GM23338 (cell line): ENCODE results near the gene PLCD4. TPM values are rescaled to one million over a fixed set of nuclear protein-coding genes. Genes with fewer than 3 reads are reported as not detected.
A peak's percentile ranks its signal among the peaks of the same experiment; 100 is the strongest.

ENCODE experiments used
- ATAC-seq: fragments of 200-7000 bp; cut with Tn5 transposase; 3 replicates; pipeline ENCODE4 v1.9.1; 2020
- DNase-seq: peaks from one replicate; pipeline ENCODE4 v3.0.0-alpha.2; 2015; ENCODE audit warnings: low spot score
- H2AFZ ChIP-seq: fragments of 200-600 bp; sonication (generic); 2 replicates; pipeline ENCODE4 v1.8.0; 2016; ENCODE audit warnings: antibody characterized with exemption, mild to moderate bottlenecking, moderate library complexity
- H3F3A ChIP-seq: fragments of 200-600 bp; sonication (generic); replicated peaks from 2 replicates; pipeline ENCODE4 v1.8.0; 2017; ENCODE audit warnings: antibody characterized with exemption, mixed run types, low read depth
- H3K27ac ChIP-seq: fragments of 200-600 bp; sonication (generic); 2 replicates; pipeline ENCODE4 v1.6.1; 2016; ENCODE audit warnings: low read depth
- H3K27me3 ChIP-seq: fragments of 200-600 bp; sonication (generic); 2 replicates; pipeline ENCODE4 v1.8.0; 2016; ENCODE audit warnings: mild to moderate bottlenecking, mixed run types, moderate library complexity; ENCODE audit not compliant: insufficient read depth
- H3K36me3 ChIP-seq: fragments of 200-600 bp; sonication (generic); 2 replicates; pipeline ENCODE4 v1.8.0; 2016; ENCODE audit warnings: mild to moderate bottlenecking; ENCODE audit not compliant: insufficient read depth
- H3K4me1 ChIP-seq: fragments of 200-600 bp; sonication (generic); 2 replicates; pipeline ENCODE4 v1.8.0; 2016; ENCODE audit warnings: mild to moderate bottlenecking, moderate library complexity; ENCODE audit not compliant: insufficient read depth
- H3K4me2 ChIP-seq: fragments of 200-600 bp; sonication (generic); 2 replicates; pipeline ENCODE4 v1.7.1; 2017; ENCODE audit warnings: mixed run types
- H3K4me3 ChIP-seq: fragments of 200-600 bp; sonication (generic); 2 replicates; pipeline ENCODE4 v1.6.1; 2016; ENCODE audit warnings: mixed run types
- H3K79me2 ChIP-seq: fragments of 200-600 bp; sonication (generic); replicated peaks from 2 replicates; pipeline ENCODE4 v1.8.0; 2017; ENCODE audit warnings: mild to moderate bottlenecking; ENCODE audit not compliant: insufficient read depth
- H3K9me2 ChIP-seq: fragments of 200-600 bp; sonication (generic); 2 replicates; pipeline ENCODE4 v1.8.0; 2017; ENCODE audit not compliant: insufficient read depth
- H4K20me1 ChIP-seq: fragments of 200-600 bp; sonication (generic); replicated peaks from 2 replicates; pipeline ENCODE4 v1.8.0; 2017; ENCODE audit warnings: mild to moderate bottlenecking; ENCODE audit not compliant: insufficient read depth
- H3K27ac Mint-ChIP-seq: 2 replicates; pipeline ENCODE4 v1.8.0; 2020; ENCODE audit warnings: inconsistent platforms, mild to moderate bottlenecking, moderate library complexity, mixed read lengths
- H3K27me3 Mint-ChIP-seq: 3 replicates; pipeline ENCODE4 v1.8.0; 2022; ENCODE audit warnings: low read depth, mild to moderate bottlenecking, moderate library complexity, mixed read lengths, inconsistent platforms; ENCODE audit not compliant: insufficient read depth, poor library complexity
- H3K36me3 Mint-ChIP-seq: 3 replicates; pipeline ENCODE4 v1.8.0; 2021; ENCODE audit warnings: low read depth, mild to moderate bottlenecking, inconsistent platforms, moderate library complexity, mixed read lengths
- H3K4me1 Mint-ChIP-seq: 3 replicates; pipeline ENCODE4 v1.8.0; 2020; ENCODE audit warnings: mild to moderate bottlenecking, inconsistent platforms, mixed read lengths
- H3K4me3 Mint-ChIP-seq: 3 replicates; pipeline ENCODE4 v1.8.0; 2021; ENCODE audit warnings: moderate library complexity, mild to moderate bottlenecking, inconsistent platforms, mixed read lengths
- H3K9me3 Mint-ChIP-seq: 3 replicates; pipeline ENCODE4 v1.8.0; 2020; ENCODE audit warnings: moderate library complexity, mild to moderate bottlenecking, inconsistent platforms, mixed read lengths
- ETS1 ChIP-seq: IDR thresholded peaks from 2 replicates; pipeline ENCODE4 v1.6.1; 2016; ENCODE audit warnings: antibody characterized with exemption
- EZH2phosphoT487 ChIP-seq: fragments of 200-600 bp; sonication (generic); IDR thresholded peaks from one replicate; pipeline ENCODE4 v1.8.1; 2018; ENCODE audit warnings: antibody characterized with exemption; ENCODE audit not compliant: unreplicated experiment
- JUNB ChIP-seq: IDR thresholded peaks from one replicate; pipeline ENCODE4 v1.6.1; 2016; ENCODE audit warnings: antibody characterized with exemption; ENCODE audit not compliant: unreplicated experiment
- NANOG ChIP-seq: IDR thresholded peaks from 2 replicates; pipeline ENCODE4 v1.6.1; 2016; ENCODE audit warnings: antibody characterized with exemption, borderline replicate concordance
- POLR2AphosphoS5 ChIP-seq: IDR thresholded peaks from 2 replicates; pipeline ENCODE4 v1.6.1; 2016; ENCODE audit warnings: antibody characterized with exemption, low read depth
- STAT1 ChIP-seq: IDR thresholded peaks from one replicate; pipeline ENCODE4 v1.6.1; 2016; ENCODE audit warnings: antibody characterized with exemption; ENCODE audit not compliant: unreplicated experiment
- polyA plus RNA-seq: library from polyadenylated mRNA; unstranded; fragments of >200 nt; fragmentation: Nextera tagmentation; extraction: Ambion mirVana; gene quantifications from 2 replicates; pipeline ENCODE4 v1.2.1, GENCODE V29; 2016
- total RNA-seq: library from RNA; depleted of rRNA; stranded (reverse); fragments of >200 nt; shearing (Covaris generic); gene quantifications from 2 replicates; pipeline ENCODE4 v1.2.3, GENCODE V29; 2014
- TF ChIP-seq, protein P1 (sequence below): IDR thresholded peaks from one replicate; pipeline ENCODE4 v1.6.1; 2018; ENCODE audit warnings: antibody characterized with exemption; ENCODE audit not compliant: unreplicated experiment
- TF ChIP-seq, protein P2 (sequence below): fragments of 250-450 bp; sonication (Bioruptor Pico); IDR thresholded peaks from 2 replicates; pipeline ENCODE4 v1.5.0; 2020; ENCODE audit warnings: mild to moderate bottlenecking, moderate library complexity
- TF ChIP-seq, protein P3 (sequence below), 2 experiments: fragments of 200-600 bp in 1 of 2; sonication (generic) in 1 of 2; conservative IDR thresholded peaks; 2 replicates each; pipeline versions ENCODE4 v1.5.1 to v1.6.1; 2016 to 2017; ENCODE audit warnings: antibody characterized with exemption in 2 of 2, low read depth in 2 of 2, mild to moderate bottlenecking in 2 of 2, moderate library complexity in 1 of 2

The PLCD4 gene
- total and polyA plus RNA-seq, 2 experiments from 2014 or later: 0.80 to 1.3 TPM

DNA sequence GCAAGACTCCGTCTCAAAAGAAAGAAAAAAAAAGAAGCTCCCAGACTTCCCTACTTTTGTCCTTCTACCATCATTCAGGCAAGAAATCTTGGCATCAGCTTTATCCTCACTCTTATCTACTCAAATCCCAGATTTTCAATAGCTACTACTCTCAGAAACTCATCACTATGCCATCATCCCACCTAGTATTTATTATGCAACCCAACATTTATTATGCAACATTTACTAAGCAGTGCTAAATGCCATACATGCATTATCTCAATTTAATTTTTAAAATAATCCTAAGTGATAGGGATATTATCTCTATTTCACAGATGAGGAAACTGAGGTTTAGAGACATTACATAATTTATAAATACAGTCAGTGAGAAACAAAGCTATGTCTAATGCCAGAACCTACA, 43.6 kb upstream of the PLCD4 start:
- no peak for ATAC-seq
- Mint-ChIP-seq H3K4me3 (no peak overlapping the region), H3K9me3 (no peaks in the 10 kb centered on the region; the same call in 2 of the 3 replicates), H3K27me3 (peaks cover 8% of the 10 kb centered on the region), H3K36me3 (peaks cover 45% of the 10 kb centered on the region), H3K4me1 (peaks cover 16% of the 10 kb centered on the region), H3K27ac (no peak overlapping the region)
- Histone ChIP-seq H3K27ac (no peak overlapping the region), H4K20me1 (peaks cover 25% of the 10 kb centered on the region), H3K4me3 (no peak overlapping the region), H3K4me1 (peaks cover 9% of the 10 kb centered on the region), H3K27me3 (no peaks in the 10 kb centered on the region), H3F3A (no peaks in the 10 kb centered on the region; the same call in 1 of the 2 replicates), H3K4me2 (no peak overlapping the region), H3K36me3 (peaks cover 17% of the 10 kb centered on the region; the same call in 1 of the 2 replicates), H3K79me2 (peaks cover 68% of the 10 kb centered on the region), H2AFZ (no peak overlapping the region), H3K9me2 (no peaks in the 10 kb centered on the region)
- no peak for TF ChIP-seq POLR2AphosphoS5
- TF ChIP-seq, protein P1, sequence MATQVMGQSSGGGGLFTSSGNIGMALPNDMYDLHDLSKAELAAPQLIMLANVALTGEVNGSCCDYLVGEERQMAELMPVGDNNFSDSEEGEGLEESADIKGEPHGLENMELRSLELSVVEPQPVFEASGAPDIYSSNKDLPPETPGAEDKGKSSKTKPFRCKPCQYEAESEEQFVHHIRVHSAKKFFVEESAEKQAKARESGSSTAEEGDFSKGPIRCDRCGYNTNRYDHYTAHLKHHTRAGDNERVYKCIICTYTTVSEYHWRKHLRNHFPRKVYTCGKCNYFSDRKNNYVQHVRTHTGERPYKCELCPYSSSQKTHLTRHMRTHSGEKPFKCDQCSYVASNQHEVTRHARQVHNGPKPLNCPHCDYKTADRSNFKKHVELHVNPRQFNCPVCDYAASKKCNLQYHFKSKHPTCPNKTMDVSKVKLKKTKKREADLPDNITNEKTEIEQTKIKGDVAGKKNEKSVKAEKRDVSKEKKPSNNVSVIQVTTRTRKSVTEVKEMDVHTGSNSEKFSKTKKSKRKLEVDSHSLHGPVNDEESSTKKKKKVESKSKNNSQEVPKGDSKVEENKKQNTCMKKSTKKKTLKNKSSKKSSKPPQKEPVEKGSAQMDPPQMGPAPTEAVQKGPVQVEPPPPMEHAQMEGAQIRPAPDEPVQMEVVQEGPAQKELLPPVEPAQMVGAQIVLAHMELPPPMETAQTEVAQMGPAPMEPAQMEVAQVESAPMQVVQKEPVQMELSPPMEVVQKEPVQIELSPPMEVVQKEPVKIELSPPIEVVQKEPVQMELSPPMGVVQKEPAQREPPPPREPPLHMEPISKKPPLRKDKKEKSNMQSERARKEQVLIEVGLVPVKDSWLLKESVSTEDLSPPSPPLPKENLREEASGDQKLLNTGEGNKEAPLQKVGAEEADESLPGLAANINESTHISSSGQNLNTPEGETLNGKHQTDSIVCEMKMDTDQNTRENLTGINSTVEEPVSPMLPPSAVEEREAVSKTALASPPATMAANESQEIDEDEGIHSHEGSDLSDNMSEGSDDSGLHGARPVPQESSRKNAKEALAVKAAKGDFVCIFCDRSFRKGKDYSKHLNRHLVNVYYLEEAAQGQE: no peak
- TF ChIP-seq EZH2phosphoT487: no peak
- no peak for DNase-seq

DNA sequence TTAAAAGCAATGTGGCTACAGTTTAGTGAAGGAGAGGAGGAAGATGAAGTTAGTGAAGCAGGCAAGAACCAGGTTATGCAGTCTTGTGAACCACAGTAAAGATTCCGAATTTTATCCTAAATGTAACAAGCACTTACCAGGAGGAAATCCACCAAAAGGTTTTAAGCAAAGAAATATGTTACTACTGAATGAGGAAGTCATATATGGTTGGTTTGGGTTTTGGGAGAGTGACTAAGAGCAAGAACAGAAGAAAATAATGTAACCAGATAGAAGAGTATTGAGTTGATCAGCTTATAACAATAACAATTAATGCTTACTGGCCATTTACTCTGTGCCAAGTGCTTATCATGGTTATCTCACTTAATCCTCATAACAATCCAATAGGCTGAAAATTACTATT, 41.4 kb upstream of the PLCD4 start:
- H3K36me3 Mint-ChIP-seq: peaks cover 37% of the 10 kb centered on the region
- Histone ChIP-seq H3K4me3 (peak overlapping the region; percentile 76; the same call in 1 of the 2 replicates), H3K36me3 (no peaks in the 10 kb centered on the region), H3K9me2 (no peaks in the 10 kb centered on the region), H3K27me3 (no peaks in the 10 kb centered on the region), H2AFZ (no peak overlapping the region), H3K4me1 (peaks cover 21% of the 10 kb centered on the region), H3K27ac (no peak overlapping the region), H4K20me1 (peaks cover 32% of the 10 kb centered on the region), H3K79me2 (peaks cover 79% of the 10 kb centered on the region), H3F3A (no peaks in the 10 kb centered on the region; the same call in 1 of the 2 replicates), H3K4me2 (no peak overlapping the region; the same call in 1 of the 2 replicates)
- no peak overlapping the region for H3K27ac Mint-ChIP-seq
- ATAC-seq: no peak
- DNase-seq: no peak
- peaks cover 10% of the 10 kb centered on the region for H3K27me3 Mint-ChIP-seq
- no peaks in the 10 kb centered on the region; the same call in 2 of the 3 replicates for H3K9me3 Mint-ChIP-seq
- peaks cover 28% of the 10 kb centered on the region for H3K4me1 Mint-ChIP-seq
- H3K4me3 Mint-ChIP-seq: peak overlapping the region; percentile 95
- TF ChIP-seq, protein P2, sequence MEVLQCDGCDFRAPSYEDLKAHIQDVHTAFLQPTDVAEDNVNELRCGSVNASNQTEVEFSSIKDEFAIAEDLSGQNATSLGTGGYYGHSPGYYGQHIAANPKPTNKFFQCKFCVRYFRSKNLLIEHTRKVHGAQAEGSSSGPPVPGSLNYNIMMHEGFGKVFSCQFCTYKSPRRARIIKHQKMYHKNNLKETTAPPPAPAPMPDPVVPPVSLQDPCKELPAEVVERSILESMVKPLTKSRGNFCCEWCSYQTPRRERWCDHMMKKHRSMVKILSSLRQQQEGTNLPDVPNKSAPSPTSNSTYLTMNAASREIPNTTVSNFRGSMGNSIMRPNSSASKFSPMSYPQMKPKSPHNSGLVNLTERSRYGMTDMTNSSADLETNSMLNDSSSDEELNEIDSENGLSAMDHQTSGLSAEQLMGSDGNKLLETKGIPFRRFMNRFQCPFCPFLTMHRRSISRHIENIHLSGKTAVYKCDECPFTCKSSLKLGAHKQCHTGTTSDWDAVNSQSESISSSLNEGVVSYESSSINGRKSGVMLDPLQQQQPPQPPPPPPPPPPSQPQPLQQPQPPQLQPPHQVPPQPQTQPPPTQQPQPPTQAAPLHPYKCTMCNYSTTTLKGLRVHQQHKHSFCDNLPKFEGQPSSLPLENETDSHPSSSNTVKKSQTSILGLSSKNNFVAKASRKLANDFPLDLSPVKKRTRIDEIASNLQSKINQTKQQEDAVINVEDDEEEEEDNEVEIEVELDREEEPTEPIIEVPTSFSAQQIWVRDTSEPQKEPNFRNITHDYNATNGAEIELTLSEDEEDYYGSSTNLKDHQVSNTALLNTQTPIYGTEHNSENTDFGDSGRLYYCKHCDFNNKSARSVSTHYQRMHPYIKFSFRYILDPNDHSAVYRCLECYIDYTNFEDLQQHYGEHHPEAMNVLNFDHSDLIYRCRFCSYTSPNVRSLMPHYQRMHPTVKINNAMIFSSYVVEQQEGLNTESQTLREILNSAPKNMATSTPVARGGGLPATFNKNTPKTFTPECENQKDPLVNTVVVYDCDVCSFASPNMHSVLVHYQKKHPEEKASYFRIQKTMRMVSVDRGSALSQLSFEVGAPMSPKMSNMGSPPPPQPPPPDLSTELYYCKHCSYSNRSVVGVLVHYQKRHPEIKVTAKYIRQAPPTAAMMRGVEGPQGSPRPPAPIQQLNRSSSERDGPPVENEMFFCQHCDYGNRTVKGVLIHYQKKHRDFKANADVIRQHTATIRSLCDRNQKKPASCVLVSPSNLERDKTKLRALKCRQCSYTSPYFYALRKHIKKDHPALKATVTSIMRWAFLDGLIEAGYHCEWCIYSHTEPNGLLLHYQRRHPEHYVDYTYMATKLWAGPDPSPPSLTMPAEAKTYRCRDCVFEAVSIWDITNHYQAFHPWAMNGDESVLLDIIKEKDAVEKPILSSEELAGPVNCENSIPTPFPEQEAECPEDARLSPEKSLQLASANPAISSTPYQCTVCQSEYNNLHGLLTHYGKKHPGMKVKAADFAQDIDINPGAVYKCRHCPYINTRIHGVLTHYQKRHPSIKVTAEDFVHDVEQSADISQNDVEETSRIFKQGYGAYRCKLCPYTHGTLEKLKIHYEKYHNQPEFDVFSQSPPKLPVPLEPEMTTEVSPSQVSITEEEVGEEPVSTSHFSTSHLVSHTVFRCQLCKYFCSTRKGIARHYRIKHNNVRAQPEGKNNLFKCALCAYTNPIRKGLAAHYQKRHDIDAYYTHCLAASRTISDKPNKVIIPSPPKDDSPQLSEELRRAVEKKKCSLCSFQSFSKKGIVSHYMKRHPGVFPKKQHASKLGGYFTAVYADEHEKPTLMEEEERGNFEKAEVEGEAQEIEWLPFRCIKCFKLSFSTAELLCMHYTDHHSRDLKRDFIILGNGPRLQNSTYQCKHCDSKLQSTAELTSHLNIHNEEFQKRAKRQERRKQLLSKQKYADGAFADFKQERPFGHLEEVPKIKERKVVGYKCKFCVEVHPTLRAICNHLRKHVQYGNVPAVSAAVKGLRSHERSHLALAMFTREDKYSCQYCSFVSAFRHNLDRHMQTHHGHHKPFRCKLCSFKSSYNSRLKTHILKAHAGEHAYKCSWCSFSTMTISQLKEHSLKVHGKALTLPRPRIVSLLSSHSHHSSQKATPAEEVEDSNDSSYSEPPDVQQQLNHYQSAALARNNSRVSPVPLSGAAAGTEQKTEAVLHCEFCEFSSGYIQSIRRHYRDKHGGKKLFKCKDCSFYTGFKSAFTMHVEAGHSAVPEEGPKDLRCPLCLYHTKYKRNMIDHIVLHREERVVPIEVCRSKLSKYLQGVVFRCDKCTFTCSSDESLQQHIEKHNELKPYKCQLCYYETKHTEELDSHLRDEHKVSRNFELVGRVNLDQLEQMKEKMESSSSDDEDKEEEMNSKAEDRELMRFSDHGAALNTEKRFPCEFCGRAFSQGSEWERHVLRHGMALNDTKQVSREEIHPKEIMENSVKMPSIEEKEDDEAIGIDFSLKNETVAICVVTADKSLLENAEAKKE (CRISPR knock-in tag): no peak
- TF ChIP-seq JUNB (no peak), NANOG (no peak), ETS1 (no peak), STAT1 (no peak), EZH2phosphoT487 (no peak)
- TF ChIP-seq, protein P3, sequence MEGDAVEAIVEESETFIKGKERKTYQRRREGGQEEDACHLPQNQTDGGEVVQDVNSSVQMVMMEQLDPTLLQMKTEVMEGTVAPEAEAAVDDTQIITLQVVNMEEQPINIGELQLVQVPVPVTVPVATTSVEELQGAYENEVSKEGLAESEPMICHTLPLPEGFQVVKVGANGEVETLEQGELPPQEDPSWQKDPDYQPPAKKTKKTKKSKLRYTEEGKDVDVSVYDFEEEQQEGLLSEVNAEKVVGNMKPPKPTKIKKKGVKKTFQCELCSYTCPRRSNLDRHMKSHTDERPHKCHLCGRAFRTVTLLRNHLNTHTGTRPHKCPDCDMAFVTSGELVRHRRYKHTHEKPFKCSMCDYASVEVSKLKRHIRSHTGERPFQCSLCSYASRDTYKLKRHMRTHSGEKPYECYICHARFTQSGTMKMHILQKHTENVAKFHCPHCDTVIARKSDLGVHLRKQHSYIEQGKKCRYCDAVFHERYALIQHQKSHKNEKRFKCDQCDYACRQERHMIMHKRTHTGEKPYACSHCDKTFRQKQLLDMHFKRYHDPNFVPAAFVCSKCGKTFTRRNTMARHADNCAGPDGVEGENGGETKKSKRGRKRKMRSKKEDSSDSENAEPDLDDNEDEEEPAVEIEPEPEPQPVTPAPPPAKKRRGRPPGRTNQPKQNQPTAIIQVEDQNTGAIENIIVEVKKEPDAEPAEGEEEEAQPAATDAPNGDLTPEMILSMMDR (conservative IDR thresholded peaks at IDR 0.05; ENCODE audit: low read depth in 2 of 2): no peak
